Right ventricle myocardium superior (tissue), 1 donor: ENCODE results near the gene STK24. TPM values are rescaled to one million over a fixed set of nuclear protein-coding genes. Genes with fewer than 3 reads are reported as not detected.

Experiments used
- ATAC-seq: fragments of 200-7000 bp; cut with Tn5 transposase; one replicate; pipeline ENCODE4 v1.9.1; 2020; ENCODE audit warnings: mild to moderate bottlenecking; ENCODE audit not compliant: poor library complexity
- DNase-seq: peaks from one replicate; pipeline ENCODE4 v3.0.0-alpha.2; 2020
- intact Hi-C: fragments of 100-400 bp; cut with DNase I; formaldehyde crosslinking; loops from one replicate; pipeline ENCODE4 v1.11.2; 2022
- total RNA-seq: library from RNA; stranded (reverse); fragmentation: NEBNext Ultra II Directional; extraction: Animal tissue kit (Norgen Biotek cat#: 25700); gene quantifications from one replicate; pipeline ENCODE4 v1.2.1, GENCODE V29; 2021
- donor health status: DM: no; HTN: yes; CAD: no; lungs with severe emphysema.

Gene STK24
- total RNA-seq, 1 donor from 2014 or later: 56.1 TPM

GRCh38 chr13:98565726-98566565, 11.0 kb downstream of the STK24 start:
- DNase-seq (peak; percentile 69), ATAC-seq (peak; percentile 86)
- intact Hi-C loops: no loop called here

GRCh38 chr13:98564204-98564603, 12.7 kb downstream of the STK24 start:
- intact Hi-C loops: no loop called here
- no peak for ATAC-seq
- no peak for DNase-seq

GRCh38 chr13:98563071-98563470, 13.8 kb downstream of the STK24 start:
- DNase-seq: no peak
- no peak for ATAC-seq
- intact Hi-C loops: no loop called here

GRCh38 chr13:98559169-98559568, 17.7 kb downstream of the STK24 start:
- ATAC-seq (no peak), DNase-seq (no peak)
- intact Hi-C loops: no loop called here

- DNase-seq: no peak
- intact Hi-C loops: no loop called here
- no peak for ATAC-seq
These were observed 18.7 kb downstream of the STK24 start for GRCh38 chr13:98557937-98558792.

GRCh38 chr13:98556968-98557631, 19.8 kb downstream of the STK24 start:
- ATAC-seq (peak; percentile 43), DNase-seq (no peak)
- intact Hi-C loops: no loop called here

- DNase-seq (no peak), ATAC-seq (no peak)
- intact Hi-C loops: no loop called here
These were observed 20.6 kb downstream of the STK24 start for GRCh38 chr13:98556142-98556816.

GRCh38 chr13:98549728-98550317, 27.1 kb downstream of the STK24 start:
- intact Hi-C loops: no loop called here
- ATAC-seq (no peak), DNase-seq (no peak)

GRCh38 chr13:98549006-98549727, 27.7 kb downstream of the STK24 start:
- no peak for ATAC-seq
- DNase-seq: no peak
- intact Hi-C loops: no loop called here

- ATAC-seq (no peak), DNase-seq (no peak)
- intact Hi-C loops: no loop called here
These were observed 28.7 kb downstream of the STK24 start for GRCh38 chr13:98548230-98548629.

- intact Hi-C loops: no loop called here
- DNase-seq (no peak), ATAC-seq (no peak)
These were observed 29.5 kb downstream of the STK24 start for GRCh38 chr13:98547455-98547854.

GRCh38 chr13:98546402-98546801, 30.5 kb downstream of the STK24 start:
- intact Hi-C loops: no loop called here
- DNase-seq: no peak
- ATAC-seq: no peak

GRCh38 chr13:98544104-98544710, 32.7 kb downstream of the STK24 start:
- DNase-seq (no peak), ATAC-seq (peak; percentile 21)
- intact Hi-C loops: no loop called here

GRCh38 chr13:98543378-98544103, 33.4 kb downstream of the STK24 start:
- DNase-seq (no peak), ATAC-seq (peak; percentile 59)
- intact Hi-C loops: no loop called here

- DNase-seq: no peak
- peak; percentile 28 for ATAC-seq
- intact Hi-C loops: no loop called here
These were observed 34.1 kb downstream of the STK24 start for GRCh38 chr13:98542568-98543377.

- intact Hi-C loops: no loop called here
- DNase-seq (no peak), ATAC-seq (no peak)
These were observed 35.2 kb downstream of the STK24 start for GRCh38 chr13:98541701-98542203.
